K562 (cell line): ENCODE measurements around the gene SLC22A4. TPM values are rescaled to one million over a fixed set of nuclear protein-coding genes. Genes with fewer than 3 reads are reported as not detected.

Experiments used
- ATAC-seq: fragments of 200-7000 bp; cut with Tn5 transposase; 3 replicates; pipeline ENCODE4 v1.9.1; 2020; ENCODE audit warnings: moderate library complexity
- BruUV-seq: library from RNA; stranded (reverse); fragments of 400-500 nt; replicated peaks from 2 replicates; lab custom pipeline; 2021; lab: Mats Ljungman, UMichigan
- CTCF ChIA-PET: fragments of 300-600 bp; formaldehyde crosslinking; extraction: SDS; loops from one replicate; lab custom pipeline; 2021; ENCODE audit warnings: low intra/inter-chr PET ratio; lab: Yijun Ruan, JAX
- POLR2A ChIA-PET: fragments of 300-600, 350-650 bp; sonication (Branson Sonifier 250); formaldehyde crosslinking; extraction: SDS; loops from one replicate; lab custom pipeline; 2021; ENCODE audit warnings: antibody characterized with exemption, inconsistent platforms; lab: Yijun Ruan, JAX
- DNase-seq, 4 experiments: peaks; one replicate each; pipeline versions ENCODE4 v3.0.0 to v3.0.0-alpha.2; 2011 to 2018; ENCODE audit warnings: low spot score in 3 of 4, mixed read lengths in 3 of 4; ENCODE audit errors: extremely low read depth in 1 of 4
- FAIRE-seq: peaks from 2 replicates; lab custom pipeline; 2011; peaks lifted over from hg19 to GRCh38; lab: Jason Lieb, UNC
- H2AFZ ChIP-seq: 2 replicates; pipeline ENCODE4 v1.6.0; 2011; ENCODE audit warnings: low read depth, low read length, control low read depth, inconsistent platforms
- H3K27ac ChIP-seq: fragments of 200-600 bp; 3 replicates; pipeline ENCODE4 v1.8.0; 2011; ENCODE audit warnings: low read depth, mild to moderate bottlenecking, control low read depth, inconsistent platforms, low read length, moderate library complexity, mixed read lengths; ENCODE audit errors: extremely low read depth
- H3K27me3 ChIP-seq, 2 experiments: fragments of 300-600 bp in 1 of 2; 2 replicates in 1 of 2; 3 replicates in 1 of 2; pipeline versions ENCODE4 v1.6.0 to v1.8.0; 2011; ENCODE audit warnings: inconsistent platforms in 2 of 2, low read length in 2 of 2, mild to moderate bottlenecking in 1 of 2, mixed read lengths in 1 of 2, moderate library complexity in 1 of 2; ENCODE audit not compliant: control insufficient read depth in 2 of 2, insufficient read depth in 2 of 2
- H3K36me3 ChIP-seq: fragments of 300-600 bp; 3 replicates; pipeline ENCODE4 v1.8.0; 2011; ENCODE audit warnings: mild to moderate bottlenecking, low read length, inconsistent platforms; ENCODE audit not compliant: control insufficient read depth, insufficient read depth
- H3K4me1 ChIP-seq, 2 experiments: fragments of 200-600 bp in 1 of 2; replicated peaks in 1 of 2; 2 replicates in 1 of 2; 3 replicates in 1 of 2; pipeline versions ENCODE4 v1.5.1 to v1.8.0; 2011; ENCODE audit warnings: inconsistent platforms in 2 of 2, low read length in 2 of 2, mild to moderate bottlenecking in 1 of 2, mixed read lengths in 1 of 2, moderate library complexity in 1 of 2; ENCODE audit not compliant: control insufficient read depth in 2 of 2, insufficient read depth in 2 of 2
- H3K4me2 ChIP-seq: 2 replicates; pipeline ENCODE4 v1.6.1; 2011; ENCODE audit warnings: low read length, control low read depth, inconsistent platforms, mixed read lengths; ENCODE audit not compliant: insufficient read depth
- H3K4me3 ChIP-seq: fragments of 200-600 bp; sonication (generic), shearing (Covaris generic); 2 replicates; pipeline ENCODE4 v1.5.1; 2016; ENCODE audit warnings: control low read depth, inconsistent platforms
- H3K79me2 ChIP-seq: fragments of 200-600 bp; 3 replicates; pipeline ENCODE4 v1.8.0; 2011; ENCODE audit warnings: low read length, inconsistent platforms; ENCODE audit not compliant: control insufficient read depth, insufficient read depth
- H3K9ac ChIP-seq, 2 experiments: 2 replicates each; pipeline versions ENCODE4 v1.6.0 to v1.6.1; 2011; ENCODE audit warnings: low read depth in 2 of 2, low read length in 2 of 2, control low read depth in 1 of 2, inconsistent platforms in 1 of 2, mild to moderate bottlenecking in 1 of 2, mixed read lengths in 1 of 2; ENCODE audit not compliant: insufficient read depth in 1 of 2
- H3K9me1 ChIP-seq: one replicate; pipeline ENCODE4 v1.6.0; 2011; ENCODE audit warnings: inconsistent platforms, mild to moderate bottlenecking, low read length, moderate library complexity; ENCODE audit not compliant: control insufficient read depth, insufficient read depth
- H3K9me3 ChIP-seq: replicated peaks from 2 replicates; pipeline ENCODE4 v1.5.1; 2011; ENCODE audit warnings: low read depth, low read length, inconsistent platforms; ENCODE audit not compliant: control insufficient read depth, insufficient read depth
- H4K20me1 ChIP-seq: replicated peaks from 2 replicates; pipeline ENCODE4 v1.6.1; 2011; ENCODE audit warnings: low read length, inconsistent platforms, mixed read lengths; ENCODE audit not compliant: control insufficient read depth, insufficient read depth
- CCAR2 ChIP-seq: fragments of 200-400 bp; formaldehyde crosslinking; IDR thresholded peaks from 2 replicates; pipeline ENCODE4 v1.6.1; 2017; ENCODE audit warnings: mild to moderate bottlenecking, low read depth, low read length
- NR0B1 ChIP-seq: fragments of 450-650 bp; IDR thresholded peaks from one replicate; pipeline ENCODE4 v1.6.1; 2018; ENCODE audit warnings: mild to moderate bottlenecking, moderate library complexity; ENCODE audit not compliant: partially characterized antibody
- WGBS: fragments of 100-300 bp; shearing (Covaris generic); methylation state at CpG from one replicate; pipeline ENCODE4 v1.1.6; 2016; ENCODE audit warnings: low coverage, mixed read lengths; ENCODE audit not compliant: insufficient coverage; ENCODE audit errors: missing lambda C conversion rate; 5-methylcytosine and 5-hydroxymethylcytosine counted together
- in situ Hi-C: fragments of 300-500 bp; cut with MboI; formaldehyde crosslinking; loops from 4 replicates; pipeline ENCODE4 v1.15.0; 2018; ENCODE audit warnings: inconsistent platforms, mixed read lengths
- intact Hi-C: fragments of 100-400 bp; cut with micrococcal nuclease; formaldehyde crosslinking; loops from 2 replicates; pipeline ENCODE4 v1.14.2; 2022
- polyA plus RNA-seq, 8 experiments: library from polyadenylated mRNA; depleted of rRNA in 4 of 8; stranded (reverse) in 5 of 8; unstranded in 3 of 8; fragments of >200 nt; fragmentation: Nextera tagmentation in 2 of 8; fragmentation: Illumina TruSeq in 1 of 8; extraction: Ambion mirVana in 2 of 8; extraction: Trizol in 1 of 8; gene quantifications; 2 replicates each; pipeline versions ENCODE4 v1.2.1 to v1.2.3, GENCODE V29; 2011 to 2014; ENCODE audit warnings: inconsistent platforms in 1 of 8, missing spikeins in 1 of 8
- total RNA-seq, 7 experiments: library from RNA; depleted of rRNA in 6 of 7; stranded (reverse); fragments of >200 nt in 6 of 7; fragmentation: Illumina TruSeq in 2 of 7; extraction: Trizol in 2 of 7; gene quantifications; 2 replicates each; pipeline versions ENCODE4 v1.2.1 to v1.2.3, GENCODE V29; 2011 to 2021; ENCODE audit warnings: low replicate concordance in 1 of 7

SLC22A4 gene
- total and polyA plus RNA-seq, 9 of the 15 experiments (the other 6 are each of a cell fraction or from before 2014, with no cell fraction given) = 2.7 to 9.5 (median 6.2) TPM

- H3K4me1 ChIP-seq = peaks cover 71 to 78% of the 10 kb centered on the region in 2 experiments
- ATAC-seq (no peak), FAIRE-seq (no peak), DNase-seq (no peak)
- POLR2A ChIA-PET = interaction anchor here (0.9 to 3.5 kb wide), 4 partner anchors 10 to 24 kb away, joined by 3 to 12 read pairs (median 5); no protein-coding TSS in a partner anchor
- H2AFZ ChIP-seq = peak overlapping the region; percentile 51; the same call in 1 of the 2 replicates
- no peaks in the 10 kb centered on the region for H3K27me3 ChIP-seq
- no peaks in the 10 kb centered on the region for H3K9me3 ChIP-seq
- H3K79me2 ChIP-seq = peaks cover 26% of the 10 kb centered on the region; the same call in 1 of the 3 replicates
- peak overlapping the region; percentile 74; the same call in 1 of the 2 replicates for H3K4me2 ChIP-seq
- in situ Hi-C loops = no loop called here
- CTCF ChIA-PET = no interaction called here
- WGBS = 62% methylated on average over 4 of the region's 4 CpGs
- intact Hi-C loops = no loop called here
- H3K9me1 ChIP-seq = peaks cover 5% of the 10 kb centered on the region
- H4K20me1 ChIP-seq = no peaks in the 10 kb centered on the region
- H3K9ac ChIP-seq = peak overlapping the region in 1 of 2 experiments; percentile 60; a peak in 2 of 4 replicates
- H3K4me3 ChIP-seq = no peak overlapping the region
- peaks cover 43% of the 10 kb centered on the region for H3K36me3 ChIP-seq
- H3K27ac ChIP-seq = peak overlapping the region; percentile 81
- no TSS peak for BruUV-seq
- TF ChIP-seq NR0B1 (no peak), CCAR2 (0 out of 2 replicates have a peak, but pooled peaks have one; percentile 35)
Measured at GRCh38 chr5:132313366-132313765, 19.2 kb downstream of the SLC22A4 start.
